ENCODE results near the gene POLRMT.

GRCh38 chr19:658059-658839 lies 24.9 kb upstream of the POLRMT start:
- no peak for TF ChIP-seq ZFX (IDR thresholded peaks at IDR 0.05; ENCODE audit: borderline replicate concordance)
- no peak for TF ChIP-seq CTCF (IDR thresholded peaks at IDR 0.05)
